Loucy (cell line): ENCODE measurements around the gene MAPKAP1.

Source experiments
- H2AFZ ChIP-seq: fragments of 200-600 bp; sonication (generic); 2 replicates; pipeline ENCODE4 v1.6.0; 2016; ENCODE audit warnings: antibody characterized with exemption, mild to moderate bottlenecking, low read length, moderate library complexity
- H3F3A ChIP-seq: fragments of 200-600 bp; 2 replicates; pipeline ENCODE4 v1.6.0; 2016; ENCODE audit warnings: antibody characterized with exemption, low read depth, mild to moderate bottlenecking
- H3K27me3 ChIP-seq: fragments of 200-600 bp; sonication (generic); 2 replicates; pipeline ENCODE4 v1.6.1; 2014; ENCODE audit warnings: low read length, mild to moderate bottlenecking; ENCODE audit not compliant: insufficient read depth, poor library complexity, severe bottlenecking
- H3K36me3 ChIP-seq: fragments of 200-600 bp; sonication (generic); 2 replicates; pipeline ENCODE4 v1.6.1; 2016; ENCODE audit warnings: low read length; ENCODE audit not compliant: insufficient read depth
- H3K4me1 ChIP-seq: fragments of 200-600 bp; sonication (generic); 2 replicates; pipeline ENCODE4 v1.5.1; 2014; ENCODE audit warnings: low read length, mild to moderate bottlenecking; ENCODE audit not compliant: insufficient read depth, poor library complexity, severe bottlenecking
- H3K4me2 ChIP-seq: fragments of 200-600 bp; sonication (generic); 2 replicates; pipeline ENCODE4 v1.6.0; 2014; ENCODE audit warnings: antibody characterized with exemption, low read length, low read depth, mild to moderate bottlenecking; ENCODE audit not compliant: poor library complexity, severe bottlenecking
- H3K4me3 ChIP-seq: fragments of 200-600 bp; sonication (generic); 2 replicates; pipeline ENCODE4 v1.5.1; 2014; ENCODE audit warnings: low read length, mild to moderate bottlenecking, mixed read lengths; ENCODE audit not compliant: poor library complexity, severe bottlenecking
- H3K79me2 ChIP-seq: fragments of 200-600 bp; sonication (generic); 2 replicates; pipeline ENCODE4 v1.6.1; 2014; ENCODE audit warnings: low read length; ENCODE audit not compliant: insufficient read depth
- H3K9ac ChIP-seq: fragments of 200-600 bp; sonication (generic); 2 replicates; pipeline ENCODE4 v1.6.0; 2014; ENCODE audit warnings: mild to moderate bottlenecking, low read depth, low read length, moderate library complexity; ENCODE audit not compliant: poor library complexity, severe bottlenecking
- H3K9me2 ChIP-seq: fragments of 200-600 bp; sonication (generic); replicated peaks from 2 replicates; pipeline ENCODE4 v1.6.1; 2016; ENCODE audit warnings: low read depth, low read length, mixed read lengths
- H3K9me3 ChIP-seq: fragments of 200-600 bp; sonication (generic); 2 replicates; pipeline ENCODE4 v1.6.1; 2014; ENCODE audit warnings: mild to moderate bottlenecking, antibody characterized with exemption, low read length, low read depth; ENCODE audit not compliant: insufficient read depth
- H4K20me1 ChIP-seq: fragments of 200-600 bp; sonication (generic); 2 replicates; pipeline ENCODE4 v1.6.0; 2014; ENCODE audit warnings: antibody characterized with exemption, low read length, mild to moderate bottlenecking; ENCODE audit not compliant: insufficient read depth, poor library complexity, severe bottlenecking
- EZH2phosphoT487 ChIP-seq: fragments of 200-600 bp; IDR thresholded peaks from 2 replicates; pipeline ENCODE4 v1.6.1; 2018; ENCODE audit warnings: antibody characterized with exemption, mild to moderate bottlenecking, moderate library complexity, borderline replicate concordance
- TF ChIP-seq, protein P1 (sequence below): fragments of 200-600 bp; sonication (generic); conservative IDR thresholded peaks from 2 replicates; pipeline ENCODE4 v1.5.1; 2014; ENCODE audit warnings: mild to moderate bottlenecking, antibody characterized with exemption, low read length

Gene MAPKAP1

DNA sequence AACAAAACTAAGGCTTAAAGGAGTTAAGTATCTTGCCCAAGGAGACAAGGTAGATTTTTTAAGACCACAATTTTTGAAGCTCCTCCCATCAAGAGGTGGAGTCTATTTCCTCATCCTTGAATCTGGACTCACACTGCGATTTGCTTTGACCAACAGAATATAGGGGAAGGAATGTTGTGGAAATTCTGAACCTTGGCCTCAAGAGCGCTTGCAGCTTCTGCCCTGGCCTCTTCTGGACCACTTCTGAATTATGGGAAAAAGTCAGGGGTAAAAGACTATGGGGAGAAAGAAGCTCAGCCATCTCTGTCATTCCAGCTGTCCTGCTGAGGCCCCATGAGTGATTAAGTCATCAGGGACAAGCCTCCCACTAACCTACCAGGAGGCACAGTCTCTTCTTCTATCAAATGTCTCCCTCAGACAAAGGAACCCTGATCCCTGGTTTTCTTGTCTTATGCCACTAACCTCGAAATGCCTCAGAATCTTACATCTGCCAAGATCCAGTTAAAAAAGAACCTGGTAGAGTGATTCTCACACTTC is 25.9 kb downstream of the MAPKAP1 start:
- TF ChIP-seq, protein P1, sequence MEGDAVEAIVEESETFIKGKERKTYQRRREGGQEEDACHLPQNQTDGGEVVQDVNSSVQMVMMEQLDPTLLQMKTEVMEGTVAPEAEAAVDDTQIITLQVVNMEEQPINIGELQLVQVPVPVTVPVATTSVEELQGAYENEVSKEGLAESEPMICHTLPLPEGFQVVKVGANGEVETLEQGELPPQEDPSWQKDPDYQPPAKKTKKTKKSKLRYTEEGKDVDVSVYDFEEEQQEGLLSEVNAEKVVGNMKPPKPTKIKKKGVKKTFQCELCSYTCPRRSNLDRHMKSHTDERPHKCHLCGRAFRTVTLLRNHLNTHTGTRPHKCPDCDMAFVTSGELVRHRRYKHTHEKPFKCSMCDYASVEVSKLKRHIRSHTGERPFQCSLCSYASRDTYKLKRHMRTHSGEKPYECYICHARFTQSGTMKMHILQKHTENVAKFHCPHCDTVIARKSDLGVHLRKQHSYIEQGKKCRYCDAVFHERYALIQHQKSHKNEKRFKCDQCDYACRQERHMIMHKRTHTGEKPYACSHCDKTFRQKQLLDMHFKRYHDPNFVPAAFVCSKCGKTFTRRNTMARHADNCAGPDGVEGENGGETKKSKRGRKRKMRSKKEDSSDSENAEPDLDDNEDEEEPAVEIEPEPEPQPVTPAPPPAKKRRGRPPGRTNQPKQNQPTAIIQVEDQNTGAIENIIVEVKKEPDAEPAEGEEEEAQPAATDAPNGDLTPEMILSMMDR: no peak
- no peak for TF ChIP-seq EZH2phosphoT487
- Histone ChIP-seq H3K9me3 (no peaks in the 10 kb centered on the region), H3K79me2 (peaks cover 14% of the 10 kb centered on the region; the same call in 1 of the 2 replicates), H2AFZ (no peak overlapping the region), H3K9me2 (no peaks in the 10 kb centered on the region), H3K27me3 (no peaks in the 10 kb centered on the region), H3K4me1 (no peaks in the 10 kb centered on the region), H3K9ac (no peak overlapping the region), H3K36me3 (no peaks in the 10 kb centered on the region; the same call in 1 of the 2 replicates), H4K20me1 (no peaks in the 10 kb centered on the region), H3K4me3 (no peak overlapping the region), H3K4me2 (no peak overlapping the region), H3F3A (no peaks in the 10 kb centered on the region)

DNA sequence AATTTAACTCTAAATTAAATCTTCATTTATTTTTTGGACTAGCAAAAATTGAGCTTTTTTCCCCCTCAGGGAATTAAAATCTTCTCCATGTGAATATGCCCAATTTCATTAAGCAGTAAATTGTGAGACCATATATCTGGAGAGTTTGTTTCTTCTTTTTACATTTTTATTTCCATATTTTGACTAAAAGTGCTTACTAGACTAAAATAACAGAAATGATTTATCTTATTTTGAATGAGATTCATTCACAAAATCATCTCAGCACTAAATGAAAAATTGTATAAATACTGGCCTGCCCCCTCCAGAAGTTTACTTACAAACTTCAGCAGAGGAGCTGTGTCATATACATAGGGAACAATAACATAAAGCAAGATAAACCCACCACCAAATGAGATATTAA is 26.6 kb downstream of the MAPKAP1 start:
- no peaks in the 10 kb centered on the region for H4K20me1 ChIP-seq
- no peak overlapping the region for H3K4me2 ChIP-seq

DNA sequence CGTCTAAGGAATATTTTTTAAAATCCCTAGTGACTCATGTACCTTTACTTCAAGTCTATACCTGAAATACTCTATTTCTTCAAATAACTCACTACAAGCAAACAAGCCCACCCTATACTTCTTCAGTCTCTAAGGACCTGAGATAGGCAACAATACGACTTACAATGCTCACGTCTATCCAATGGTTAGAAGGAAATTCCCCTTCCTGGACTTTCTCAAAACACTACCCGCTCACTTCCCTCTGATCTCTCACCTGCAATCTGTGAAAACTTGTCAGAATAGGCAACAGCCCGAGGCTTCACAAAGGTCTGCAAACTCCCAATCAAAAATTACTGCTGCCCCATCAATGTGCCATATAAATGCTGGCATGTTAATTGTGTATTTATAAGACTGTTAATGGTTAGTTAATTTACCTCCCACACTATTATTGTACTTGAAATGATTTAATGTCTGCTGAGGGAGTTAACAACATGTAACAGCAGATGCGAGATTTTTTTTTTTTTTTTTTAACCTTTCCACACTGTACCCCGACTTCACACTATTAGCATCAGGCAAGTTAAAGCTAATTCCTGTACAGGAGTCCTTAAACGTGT is 27.3 kb downstream of the MAPKAP1 start:
- Histone ChIP-seq H3K27me3 (no peaks in the 10 kb centered on the region), H3K4me3 (no peak overlapping the region), H3F3A (no peaks in the 10 kb centered on the region), H3K9me2 (no peaks in the 10 kb centered on the region), H3K4me1 (no peaks in the 10 kb centered on the region), H2AFZ (no peak overlapping the region), H3K36me3 (no peaks in the 10 kb centered on the region), H4K20me1 (no peaks in the 10 kb centered on the region), H3K79me2 (peaks cover 14% of the 10 kb centered on the region), H3K9ac (no peak overlapping the region), H3K9me3 (no peaks in the 10 kb centered on the region), H3K4me2 (no peak overlapping the region)
- TF ChIP-seq, protein P1: no peak
- TF ChIP-seq EZH2phosphoT487: no peak

More for the DNA sequence above, 26.6 kb downstream of the MAPKAP1 start:
- Histone ChIP-seq H3K9me3 (no peaks in the 10 kb centered on the region), H3K9ac (no peak overlapping the region), H3K36me3 (no peaks in the 10 kb centered on the region; the same call in 1 of the 2 replicates), H3K9me2 (no peaks in the 10 kb centered on the region), H3K4me1 (no peaks in the 10 kb centered on the region), H3K4me3 (no peak overlapping the region), H3K79me2 (peaks cover 14% of the 10 kb centered on the region; the same call in 1 of the 2 replicates), H3K27me3 (no peaks in the 10 kb centered on the region), H2AFZ (no peak overlapping the region), H3F3A (no peaks in the 10 kb centered on the region)
- TF ChIP-seq, protein P1: no peak
- TF ChIP-seq EZH2phosphoT487: no peak
